ENCODE measurements around the gene ZBTB43. TPM values are rescaled to one million over a fixed set of nuclear protein-coding genes. Genes with fewer than 3 reads are reported as not detected.

The ZBTB43 gene
- total RNA-seq, 1 experiment from 2014 or later, result 15.4 TPM

GRCh38 chr9:126788046-126788445 lies 16.8 kb upstream of the ZBTB43 start:
- no peaks in the 10 kb centered on the region for H3K79me2 ChIP-seq (ENCODE audit: insufficient read depth, low read length)
- no peak for ATAC-seq
- no peak for TF ChIP-seq EZH2 (IDR thresholded peaks at IDR 0.05)
- no peak for TF ChIP-seq EGR1 (IDR thresholded peaks at IDR 0.05; ENCODE audit: low read depth)
- TF ChIP-seq POLR2AphosphoS5 (IDR thresholded peaks at IDR 0.05; ENCODE audit: low read depth, low read length), result no peak
- no peak for TF ChIP-seq MAX (IDR thresholded peaks at IDR 0.05)
- TF ChIP-seq ELF1 (IDR thresholded peaks at IDR 0.05; ENCODE audit: borderline replicate concordance, low read depth), result no peak
- no peak for TF ChIP-seq TCF7L2 (IDR thresholded peaks at IDR 0.05; ENCODE audit: borderline replicate concordance, extremely low read depth, insufficient read depth, insufficient read length)
- no peak for TF ChIP-seq JUND (IDR thresholded peaks at IDR 0.05)
- TF ChIP-seq YY1 (IDR thresholded peaks at IDR 0.05; ENCODE audit: extremely low read depth, insufficient replicate concordance, low read depth, low read length), result no peak
- TF ChIP-seq CBX3 (IDR thresholded peaks at IDR 0.05; ENCODE audit: low read depth), result no peak
- TF ChIP-seq, protein P1, sequence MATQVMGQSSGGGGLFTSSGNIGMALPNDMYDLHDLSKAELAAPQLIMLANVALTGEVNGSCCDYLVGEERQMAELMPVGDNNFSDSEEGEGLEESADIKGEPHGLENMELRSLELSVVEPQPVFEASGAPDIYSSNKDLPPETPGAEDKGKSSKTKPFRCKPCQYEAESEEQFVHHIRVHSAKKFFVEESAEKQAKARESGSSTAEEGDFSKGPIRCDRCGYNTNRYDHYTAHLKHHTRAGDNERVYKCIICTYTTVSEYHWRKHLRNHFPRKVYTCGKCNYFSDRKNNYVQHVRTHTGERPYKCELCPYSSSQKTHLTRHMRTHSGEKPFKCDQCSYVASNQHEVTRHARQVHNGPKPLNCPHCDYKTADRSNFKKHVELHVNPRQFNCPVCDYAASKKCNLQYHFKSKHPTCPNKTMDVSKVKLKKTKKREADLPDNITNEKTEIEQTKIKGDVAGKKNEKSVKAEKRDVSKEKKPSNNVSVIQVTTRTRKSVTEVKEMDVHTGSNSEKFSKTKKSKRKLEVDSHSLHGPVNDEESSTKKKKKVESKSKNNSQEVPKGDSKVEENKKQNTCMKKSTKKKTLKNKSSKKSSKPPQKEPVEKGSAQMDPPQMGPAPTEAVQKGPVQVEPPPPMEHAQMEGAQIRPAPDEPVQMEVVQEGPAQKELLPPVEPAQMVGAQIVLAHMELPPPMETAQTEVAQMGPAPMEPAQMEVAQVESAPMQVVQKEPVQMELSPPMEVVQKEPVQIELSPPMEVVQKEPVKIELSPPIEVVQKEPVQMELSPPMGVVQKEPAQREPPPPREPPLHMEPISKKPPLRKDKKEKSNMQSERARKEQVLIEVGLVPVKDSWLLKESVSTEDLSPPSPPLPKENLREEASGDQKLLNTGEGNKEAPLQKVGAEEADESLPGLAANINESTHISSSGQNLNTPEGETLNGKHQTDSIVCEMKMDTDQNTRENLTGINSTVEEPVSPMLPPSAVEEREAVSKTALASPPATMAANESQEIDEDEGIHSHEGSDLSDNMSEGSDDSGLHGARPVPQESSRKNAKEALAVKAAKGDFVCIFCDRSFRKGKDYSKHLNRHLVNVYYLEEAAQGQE (IDR thresholded peaks at IDR 0.05; ENCODE audit: low read depth), result no peak
- TF ChIP-seq, protein P2, sequence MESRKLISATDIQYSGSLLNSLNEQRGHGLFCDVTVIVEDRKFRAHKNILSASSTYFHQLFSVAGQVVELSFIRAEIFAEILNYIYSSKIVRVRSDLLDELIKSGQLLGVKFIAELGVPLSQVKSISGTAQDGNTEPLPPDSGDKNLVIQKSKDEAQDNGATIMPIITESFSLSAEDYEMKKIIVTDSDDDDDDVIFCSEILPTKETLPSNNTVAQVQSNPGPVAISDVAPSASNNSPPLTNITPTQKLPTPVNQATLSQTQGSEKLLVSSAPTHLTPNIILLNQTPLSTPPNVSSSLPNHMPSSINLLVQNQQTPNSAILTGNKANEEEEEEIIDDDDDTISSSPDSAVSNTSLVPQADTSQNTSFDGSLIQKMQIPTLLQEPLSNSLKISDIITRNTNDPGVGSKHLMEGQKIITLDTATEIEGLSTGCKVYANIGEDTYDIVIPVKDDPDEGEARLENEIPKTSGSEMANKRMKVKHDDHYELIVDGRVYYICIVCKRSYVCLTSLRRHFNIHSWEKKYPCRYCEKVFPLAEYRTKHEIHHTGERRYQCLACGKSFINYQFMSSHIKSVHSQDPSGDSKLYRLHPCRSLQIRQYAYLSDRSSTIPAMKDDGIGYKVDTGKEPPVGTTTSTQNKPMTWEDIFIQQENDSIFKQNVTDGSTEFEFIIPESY (IDR thresholded peaks at IDR 0.05; ENCODE audit: extremely low read depth, insufficient replicate concordance, low read length), result no peak
- peak overlapping the region; percentile 89 for H2AFZ ChIP-seq (ENCODE audit: low read depth, low read length, poor library complexity, severe bottlenecking)
- H3K9me2 ChIP-seq (ENCODE audit: insufficient read depth), result no peaks in the 10 kb centered on the region
- no peaks in the 10 kb centered on the region; the same call in 1 of the 2 replicates for H3K27me3 ChIP-seq (ENCODE audit: insufficient read depth, low read length)
- H3K36me3 ChIP-seq (ENCODE audit: control insufficient read depth in 1 of 2, insufficient read depth in 2 of 2, low read length in 2 of 2), result no peaks in the 10 kb centered on the region
- H3K9me3 ChIP-seq (ENCODE audit: control insufficient read depth in 1 of 2, insufficient read depth in 1 of 2, low read depth in 1 of 2, low read length in 2 of 2), result no peaks in the 10 kb centered on the region
- intact Hi-C loops (cut with micrococcal nuclease), result no loop called here
- no peak for DNase-seq (ENCODE audit: low read depth, low spot score)
- POLR2A ChIA-PET, result no interaction called here
- RAD21 ChIA-PET (ENCODE audit: low non-redundant PET in 1 of 2, low total read pairs in 2 of 2, uncharacterized antibody in 2 of 2, unreplicated experiment in 2 of 2), result no interaction called here
- peaks cover 2 to 30% of the 10 kb centered on the region in 2 experiments; a peak in 3 of 4 replicates for H3K4me1 ChIP-seq (ENCODE audit: control insufficient read depth in 1 of 2, insufficient read depth in 2 of 2, low read length in 2 of 2)
- H4K20me1 ChIP-seq (ENCODE audit: insufficient read depth), result no peaks in the 10 kb centered on the region
- no peak overlapping the region for H3K4me2 ChIP-seq (ENCODE audit: low read length)
- CTCF ChIA-PET, result interaction anchor here (1.2 kb wide), 2 partner anchors 15 to 82 kb away, joined by 3 to 7 read pairs; no protein-coding TSS in a partner anchor
- no peak overlapping the region for H3K9ac ChIP-seq (ENCODE audit: low read length)
- H3K27ac ChIP-seq (ENCODE audit: low read depth, low read length), result no peak overlapping the region
- BruUV-seq (replicated peaks), result no TSS peak
- no peak overlapping the region for H3K4me3 ChIP-seq (replicated peaks in 1 of 2; ENCODE audit: low read depth in 1 of 2, low read length in 2 of 2)

Measured in HCT116 (cell line).